Activated CD4-positive, alpha-beta T cell treated with anti-CD3 and anti-CD28 coated beads for 24 hours (primary cell): ENCODE results near the gene SMIM11.
"Not testable (repeated sequence)": the region's sequence is repeated elsewhere in the genome, so short reads cannot be mapped to it uniquely, and the experiment has no call there.

ENCODE experiments used
- DNase-seq, 2 donors: peaks; one replicate each; pipeline ENCODE4 v3.0.0-alpha.2; 2020; ENCODE audit warnings: low read depth in 2 of 2

SMIM11 gene

GRCh38 chr21:34354836-34355235 lies 20.5 kb upstream of the SMIM11 start:
- DNase-seq: no peak

GRCh38 chr21:34355570-34355969 lies 19.7 kb upstream of the SMIM11 start:
- DNase-seq: no peak

- no peak for DNase-seq
These were observed 17.4 kb upstream of the SMIM11 start for GRCh38 chr21:34357889-34358288.

- DNase-seq: no peak
These were observed 16.4 kb upstream of the SMIM11 start for GRCh38 chr21:34358866-34359265.

GRCh38 chr21:34360488-34361241 lies 14.6 kb upstream of the SMIM11 start:
- no peak for DNase-seq

- DNase-seq: no peak
These were observed 13.2 kb upstream of the SMIM11 start for GRCh38 chr21:34362136-34362444.

- no peak for DNase-seq
These were observed 12.6 kb upstream of the SMIM11 start for GRCh38 chr21:34362670-34363069.

GRCh38 chr21:34363733-34364132 lies 11.6 kb upstream of the SMIM11 start, which contains the start of gene KCNE2:
Gene KCNE2, plus strand, starts transcription at chr21:34364006. Its CDS starts 6,473 bp downstream, at chr21:34370479.
- no peak for DNase-seq

- DNase-seq: no peak
These were observed 10.4 kb upstream of the SMIM11 start for GRCh38 chr21:34364921-34365320.

- DNase-seq: no peak
These were observed 9.5 kb upstream of the SMIM11 start for GRCh38 chr21:34365809-34366208.

- no peak for DNase-seq
These were observed 7.9 kb upstream of the SMIM11 start for GRCh38 chr21:34367320-34367935.

- DNase-seq: no peak
These were observed 5.6 kb upstream of the SMIM11 start for GRCh38 chr21:34369741-34370140.

- no peak for DNase-seq
These were observed 3.0 kb upstream of the SMIM11 start for GRCh38 chr21:34372321-34372720.

- DNase-seq: not testable (repeated sequence)
These were observed 845 bp upstream of the SMIM11 start for GRCh38 chr21:34374462-34374861.

GRCh38 chr21:34375619-34375972 lies 289 bp downstream of the SMIM11 start:
- not testable (repeated sequence) for DNase-seq

- not testable (repeated sequence) for DNase-seq
These were observed 7.8 kb downstream of the SMIM11 start for GRCh38 chr21:34383138-34383537.

GRCh38 chr21:34383724-34384415 lies 8.6 kb downstream of the SMIM11 start:
- DNase-seq: not testable (repeated sequence)

GRCh38 chr21:34400522-34400921 lies 25.2 kb downstream of the SMIM11 start:
- not testable (repeated sequence) for DNase-seq

- not testable (repeated sequence) for DNase-seq
These were observed 29.4 kb downstream of the SMIM11 start for GRCh38 chr21:34404742-34405141.

GRCh38 chr21:34405686-34406085 lies 30.4 kb downstream of the SMIM11 start:
- DNase-seq: not testable (repeated sequence)

- not testable (repeated sequence) for DNase-seq
These were observed 30.8 kb downstream of the SMIM11 start for GRCh38 chr21:34406102-34406501.

- DNase-seq: not testable (repeated sequence)
These were observed 31.4 kb downstream of the SMIM11 start for GRCh38 chr21:34406676-34407075.

- not testable (repeated sequence) for DNase-seq
These were observed 32.0 kb downstream of the SMIM11 start for GRCh38 chr21:34407294-34407693.
